ENCODE data around the gene BABAM2.

- TF ChIP-seq, protein P1, sequence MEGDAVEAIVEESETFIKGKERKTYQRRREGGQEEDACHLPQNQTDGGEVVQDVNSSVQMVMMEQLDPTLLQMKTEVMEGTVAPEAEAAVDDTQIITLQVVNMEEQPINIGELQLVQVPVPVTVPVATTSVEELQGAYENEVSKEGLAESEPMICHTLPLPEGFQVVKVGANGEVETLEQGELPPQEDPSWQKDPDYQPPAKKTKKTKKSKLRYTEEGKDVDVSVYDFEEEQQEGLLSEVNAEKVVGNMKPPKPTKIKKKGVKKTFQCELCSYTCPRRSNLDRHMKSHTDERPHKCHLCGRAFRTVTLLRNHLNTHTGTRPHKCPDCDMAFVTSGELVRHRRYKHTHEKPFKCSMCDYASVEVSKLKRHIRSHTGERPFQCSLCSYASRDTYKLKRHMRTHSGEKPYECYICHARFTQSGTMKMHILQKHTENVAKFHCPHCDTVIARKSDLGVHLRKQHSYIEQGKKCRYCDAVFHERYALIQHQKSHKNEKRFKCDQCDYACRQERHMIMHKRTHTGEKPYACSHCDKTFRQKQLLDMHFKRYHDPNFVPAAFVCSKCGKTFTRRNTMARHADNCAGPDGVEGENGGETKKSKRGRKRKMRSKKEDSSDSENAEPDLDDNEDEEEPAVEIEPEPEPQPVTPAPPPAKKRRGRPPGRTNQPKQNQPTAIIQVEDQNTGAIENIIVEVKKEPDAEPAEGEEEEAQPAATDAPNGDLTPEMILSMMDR (IDR thresholded peaks at IDR 0.05; ENCODE audit: borderline replicate concordance, extremely low read depth, low read length, poor library complexity, severe bottlenecking): no peak
- no peak for TF ChIP-seq EZH2 (IDR thresholded peaks at IDR 0.05; ENCODE audit: borderline replicate concordance, low read depth, low read length, severe bottlenecking)
Measured at GRCh38 chr2:28276807-28277206, 386.3 kb downstream of the BABAM2 start.

Measured in DND-41 (cell line).